ENCODE measurements around the gene SCN9A.
"Not testable (repeated sequence)": the region's sequence is repeated elsewhere in the genome, so short reads cannot be mapped to it uniquely, and the experiment has no call there.

SCN9A gene

GRCh38 chr2:166375736-166376487 lies at the start of gene SCN9A:
Gene SCN9A, minus strand, starts transcription at chr2:166375944. Its CDS starts 64,188 bp downstream, at chr2:166311756.
- peak; percentile 9 for DNase-seq

DNA sequence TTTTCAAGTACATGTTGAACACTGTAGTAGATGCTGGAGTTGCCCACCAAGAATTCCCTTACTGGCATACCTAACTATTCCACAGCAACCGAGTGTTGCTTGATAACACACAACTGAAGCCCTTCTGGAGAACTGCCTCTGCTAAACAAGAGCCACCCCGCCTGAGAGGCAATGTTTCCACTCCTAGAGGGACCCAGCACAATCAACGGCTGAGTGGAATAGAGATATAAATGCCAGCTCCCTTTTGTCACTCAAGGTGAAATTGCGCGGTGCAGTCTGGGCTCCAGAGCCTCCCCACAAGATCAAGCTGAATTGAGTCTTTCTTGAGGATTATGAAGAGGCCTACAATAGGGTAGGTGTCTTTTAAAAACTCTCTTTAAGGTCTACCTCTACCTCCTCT lies 49.1 kb upstream of the SCN9A start:
- no peak for DNase-seq

GRCh38 chr2:166419616-166419934 lies 43.8 kb upstream of the SCN9A start:
- no peak for DNase-seq

DNA sequence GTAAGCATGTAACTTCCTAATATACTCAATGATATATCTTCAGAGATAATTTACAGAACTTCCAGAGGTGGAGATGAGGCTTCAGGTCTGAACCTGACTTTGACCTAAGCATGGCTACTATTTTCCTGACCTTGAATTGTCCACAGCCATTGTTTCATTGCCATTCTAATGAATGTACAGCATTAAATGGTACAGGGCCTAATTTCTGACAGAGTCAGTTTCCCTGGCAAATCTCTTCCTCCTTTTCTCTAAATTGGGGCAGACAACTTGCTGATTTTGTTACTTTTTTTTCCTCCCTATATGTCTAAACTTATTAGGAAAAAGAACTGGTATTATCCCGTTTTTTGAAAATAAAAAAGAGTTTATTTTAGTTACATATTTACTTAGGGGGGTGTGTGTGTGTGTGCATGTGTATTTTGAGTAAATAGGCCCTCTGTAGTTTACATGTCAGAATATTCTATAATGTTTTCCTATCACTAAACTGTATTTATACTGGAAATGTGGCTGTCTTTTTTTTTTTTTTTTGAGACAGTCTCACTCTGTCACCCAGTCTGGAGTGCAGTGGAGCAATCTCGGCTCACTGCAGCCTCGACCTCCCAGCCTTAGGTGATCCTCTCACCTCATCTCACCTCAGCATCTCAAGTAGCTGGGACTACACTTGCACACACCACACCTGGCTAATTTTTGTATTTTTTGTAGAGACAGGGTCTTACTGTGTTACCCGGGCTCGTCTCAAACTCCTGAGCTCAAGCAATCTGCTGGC lies 43.3 kb upstream of the SCN9A start:
- no peak for DNase-seq

GRCh38 chr2:166417669-166418068 lies 41.9 kb upstream of the SCN9A start:
- no peak for DNase-seq

DNA sequence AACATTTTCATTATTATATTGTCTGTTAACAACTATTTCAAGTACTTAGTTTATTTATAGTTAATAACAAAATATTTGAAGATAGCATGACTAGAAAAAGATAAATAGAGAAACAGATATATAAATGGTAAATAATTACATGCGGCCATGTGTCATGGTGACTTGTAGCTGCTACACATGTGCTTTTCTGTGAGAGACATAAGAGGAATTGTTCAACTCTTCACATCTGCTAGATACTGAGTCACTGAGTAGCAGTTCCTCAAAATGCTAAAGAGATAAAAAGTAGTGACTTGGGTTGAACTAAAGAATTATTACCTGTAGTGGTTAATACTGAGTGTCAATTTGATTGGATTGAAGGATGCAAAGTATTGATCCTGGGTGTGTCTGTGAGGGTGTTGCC lies 37.5 kb upstream of the SCN9A start:
- no peak for DNase-seq

DNA sequence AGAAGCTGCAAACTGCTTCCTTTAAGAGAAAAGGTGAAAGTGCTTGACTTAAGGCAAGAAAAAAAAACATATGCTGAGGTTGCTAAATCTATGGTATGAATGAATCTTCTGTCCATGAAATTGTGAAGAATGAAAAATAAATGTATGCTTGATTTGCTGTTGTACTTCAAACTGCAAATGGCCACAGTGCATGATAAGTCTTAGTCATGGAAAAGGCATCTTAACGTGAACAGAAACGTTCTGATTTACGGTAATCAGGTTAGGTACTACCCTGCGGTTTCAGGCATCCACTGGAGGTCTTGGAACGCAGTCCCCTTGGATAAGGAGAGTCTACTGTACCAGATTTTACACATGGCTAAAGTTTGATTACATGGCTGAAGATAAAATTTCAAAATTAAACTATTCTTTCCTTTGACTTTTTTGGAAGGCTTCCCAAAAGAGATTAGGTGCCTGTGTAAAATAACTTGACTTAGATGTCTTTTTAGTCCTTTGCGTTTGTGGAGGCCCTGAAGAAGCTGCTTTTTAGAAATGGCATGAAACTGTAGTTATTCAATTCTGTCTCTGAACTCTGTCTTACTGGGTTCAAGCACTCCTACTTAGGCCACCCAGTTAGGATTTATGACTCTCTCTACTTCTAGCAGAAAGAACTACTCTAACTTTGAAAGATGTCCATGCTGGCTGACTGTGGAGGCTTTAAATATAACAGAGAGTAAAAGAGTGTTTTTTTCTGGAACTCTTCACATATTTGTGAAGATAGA lies 35.9 kb upstream of the SCN9A start:
- DNase-seq, result no peak

DNA sequence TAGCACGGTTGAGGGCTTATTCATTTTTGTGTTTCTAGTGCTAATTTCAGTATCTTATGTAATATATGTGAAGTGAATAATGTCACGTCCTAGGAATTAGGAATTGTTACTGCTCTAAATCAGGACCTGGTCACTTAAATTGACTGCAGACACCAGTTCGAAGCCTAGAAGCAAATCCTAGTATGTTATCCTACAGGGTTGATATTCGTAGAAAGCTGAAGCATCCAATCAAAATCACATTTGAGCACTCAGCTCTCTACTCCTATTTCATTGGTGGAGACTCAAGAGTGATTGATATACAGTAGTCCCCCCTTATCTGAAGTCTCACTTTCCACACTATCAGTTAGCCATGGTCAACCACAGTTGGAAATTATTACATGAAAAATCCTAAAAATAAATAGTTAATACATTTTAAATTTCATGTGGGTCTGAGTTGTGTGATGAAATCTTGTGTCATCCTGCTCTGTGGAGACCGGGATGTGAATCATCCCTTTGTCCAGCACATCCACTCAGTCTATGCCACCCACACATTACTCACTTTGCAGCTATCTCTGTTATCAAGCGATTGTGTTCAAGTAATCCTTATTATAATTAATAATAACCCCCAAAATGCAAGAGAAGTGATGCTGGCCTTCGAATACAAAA lies 35.2 kb upstream of the SCN9A start:
- no peak for DNase-seq

DNA sequence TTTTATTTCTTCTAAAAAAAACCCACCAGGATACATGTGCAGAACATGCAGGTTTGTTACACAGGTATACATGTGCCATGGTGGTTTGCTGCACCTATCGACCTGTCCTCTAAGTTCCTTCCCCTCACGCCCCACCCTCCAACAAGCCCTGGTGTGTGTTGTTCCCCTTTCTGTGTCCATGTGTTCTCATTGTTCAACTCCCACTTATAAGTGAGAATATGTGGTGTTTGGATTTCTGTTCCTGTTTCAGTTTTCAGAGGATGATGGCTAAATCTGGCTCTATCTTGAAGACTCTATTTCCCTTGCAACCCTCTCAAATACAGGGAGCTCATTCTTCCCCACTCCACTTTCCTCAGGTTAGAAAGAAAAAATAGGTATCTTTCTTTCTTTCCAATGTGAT lies 32.0 kb upstream of the SCN9A start:
- not testable (repeated sequence) for DNase-seq

DNA sequence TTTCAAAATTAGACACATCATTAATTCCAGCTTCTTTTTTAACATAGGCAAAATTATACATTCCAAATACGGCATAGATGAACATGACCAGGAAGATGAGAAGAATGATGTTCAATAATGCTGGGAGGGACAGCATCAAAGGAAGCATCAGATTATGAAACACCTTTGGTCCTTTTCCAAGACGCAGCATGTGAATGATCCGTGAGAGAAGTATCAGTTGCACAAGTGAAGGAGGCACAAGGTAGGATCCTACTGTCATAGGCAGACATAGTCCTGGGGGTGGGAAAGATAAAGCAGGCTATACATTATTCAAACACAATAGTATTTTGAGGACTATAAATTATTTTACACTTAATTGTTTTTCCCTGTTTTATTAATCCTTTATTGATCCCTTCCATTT lies 30.6 kb upstream of the SCN9A start:
- DNase-seq, result no peak

- DNase-seq, result no peak
Measured at GRCh38 chr2:166405569-166405926, 29.8 kb upstream of the SCN9A start.

- DNase-seq, result no peak
Measured at GRCh38 chr2:166404831-166405568, 29.3 kb upstream of the SCN9A start.

DNA sequence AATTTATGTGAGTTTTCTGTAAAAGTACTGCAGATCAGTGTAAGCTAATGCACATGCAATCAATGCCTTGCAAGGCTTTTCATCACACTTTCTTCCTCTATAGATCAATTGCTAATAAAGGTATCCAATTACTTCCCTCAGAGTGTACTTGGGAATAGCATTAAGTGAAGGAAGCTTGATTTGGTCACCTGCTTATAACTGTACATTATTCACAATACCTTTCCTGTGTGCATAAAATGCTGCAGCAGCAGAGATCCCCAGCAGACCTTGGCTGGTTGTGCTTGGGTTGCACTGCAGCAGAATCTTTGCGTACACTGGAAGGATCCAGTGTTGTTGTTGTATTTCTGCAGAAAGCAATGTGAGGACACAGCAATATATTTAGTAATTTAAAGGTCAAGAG lies 18.5 kb upstream of the SCN9A start:
- no peak for DNase-seq

- no peak for DNase-seq
Measured at GRCh38 chr2:166393008-166393407, 17.3 kb upstream of the SCN9A start.

DNA sequence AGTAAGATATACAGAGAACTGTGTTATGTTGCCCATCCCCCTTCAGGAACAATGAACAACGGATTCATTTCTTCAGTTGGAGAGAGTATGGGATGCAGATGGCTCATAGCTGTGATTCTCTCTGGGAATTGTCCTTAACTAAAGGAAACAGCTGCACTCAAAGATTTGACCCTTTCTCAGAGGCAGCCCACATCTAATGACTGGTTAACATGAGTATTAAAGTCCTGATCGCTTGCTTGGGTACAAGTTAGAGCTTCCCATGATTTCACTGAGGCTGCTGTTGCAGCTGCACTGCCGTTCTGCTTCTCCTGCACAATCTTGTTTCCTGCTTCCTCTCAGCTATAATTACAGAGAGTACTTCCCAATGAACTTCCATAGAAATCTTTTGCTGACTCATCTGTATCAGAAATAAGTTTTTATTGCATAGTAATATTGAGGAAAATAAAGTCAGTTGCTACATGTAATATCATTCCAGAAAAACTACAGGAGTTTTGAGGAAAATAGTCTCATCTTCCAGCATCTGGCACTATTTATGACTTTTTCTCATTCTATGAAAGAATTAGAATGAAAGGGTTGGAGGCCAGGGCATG lies 12.8 kb upstream of the SCN9A start:
- no peak for DNase-seq

GRCh38 chr2:166385313-166385712 lies 9.6 kb upstream of the SCN9A start:
- DNase-seq, result no peak

- no peak for DNase-seq
Measured at GRCh38 chr2:166384774-166385173, 9.0 kb upstream of the SCN9A start.

DNA sequence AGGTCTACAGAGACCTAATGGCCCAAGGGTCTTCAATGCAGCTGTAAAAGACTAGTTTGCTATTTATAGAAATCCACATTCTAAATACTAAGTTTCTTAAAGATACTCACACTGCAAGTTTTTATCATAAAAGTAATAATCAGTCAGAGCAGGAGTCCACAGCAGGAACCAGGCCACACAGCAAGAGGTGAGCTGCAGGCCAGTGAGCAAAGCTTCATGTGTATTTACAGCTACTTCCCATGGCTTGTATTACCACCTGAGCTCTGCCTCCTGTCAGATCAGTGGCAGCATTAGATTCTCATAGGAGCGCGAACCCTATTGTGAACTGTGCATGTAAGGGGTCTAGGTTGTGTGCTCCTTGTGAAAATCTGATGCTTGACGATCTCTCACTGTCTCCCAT lies 6.7 kb upstream of the SCN9A start:
- DNase-seq, result no peak

DNA sequence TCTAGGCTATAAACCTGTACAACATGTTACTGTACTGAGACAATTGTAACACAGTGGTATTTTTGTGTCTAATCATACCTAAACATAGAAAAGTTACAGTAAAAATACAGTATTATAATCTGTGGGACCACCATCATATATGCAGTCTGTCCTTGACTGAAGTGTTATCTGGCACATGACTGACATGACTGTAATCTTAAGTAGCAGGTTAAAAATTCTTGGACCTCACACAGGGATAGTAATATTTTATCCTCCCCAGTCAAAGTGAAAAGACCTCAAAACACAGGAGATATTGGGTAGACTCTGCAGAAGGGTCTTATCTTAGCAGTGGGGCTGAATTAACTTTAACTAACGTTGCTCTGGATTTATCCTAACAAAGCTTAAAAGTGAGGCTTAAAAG lies 4.9 kb upstream of the SCN9A start:
- no peak for DNase-seq

- no peak for DNase-seq
Measured at GRCh38 chr2:166376873-166377272, 1.1 kb upstream of the SCN9A start.

GRCh38 chr2:166376488-166376828 lies 714 bp upstream of the SCN9A start:
- no peak for DNase-seq

DNA sequence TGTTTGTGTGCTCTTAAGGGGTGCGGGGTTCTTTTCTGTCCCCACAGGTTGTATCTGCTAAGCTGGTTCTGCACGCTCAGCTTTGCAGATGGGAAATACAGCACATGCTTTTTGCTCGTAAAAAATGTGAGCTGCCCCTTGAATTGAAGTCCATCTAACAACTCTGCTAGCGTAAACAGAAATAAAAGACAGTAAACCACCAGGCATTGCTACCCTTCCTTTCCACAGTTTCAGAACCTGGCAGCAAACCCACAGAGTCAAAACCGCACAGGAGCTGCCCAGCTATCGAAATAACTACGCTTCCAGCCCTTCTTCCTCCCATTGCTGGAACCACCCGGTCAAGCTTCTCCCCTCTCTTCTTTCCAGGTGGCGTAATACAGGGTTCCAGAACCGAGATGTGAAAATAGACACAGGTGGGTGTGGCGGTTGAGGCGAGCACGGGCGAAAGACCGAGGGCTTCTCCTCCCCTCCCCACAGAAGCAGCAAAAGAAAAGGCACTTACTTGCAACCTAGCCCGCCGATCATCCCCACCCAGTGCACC lies 479 bp downstream of the SCN9A start:
- peak; percentile 34 for DNase-seq

All from NCI-H187 treated with DMSO at 0.1 percent for 48 hours (cell line).